Measurements from ENCODE around the gene ABHD17A. TPM values are rescaled to one million over a fixed set of nuclear protein-coding genes. Genes with fewer than 3 reads are reported as not detected.

The ABHD17A gene
- total and polyA plus RNA-seq, 2 donors (not counting 1 experiment from before 2014, with no cell fraction given) = 63.1 to 134 TPM

- TF ChIP-seq CTCF (IDR thresholded peaks at IDR 0.05) (no peak), EZH2 (IDR thresholded peaks at IDR 0.05; ENCODE audit: borderline replicate concordance, insufficient read depth, low read depth, low read length, poor library complexity, severe bottlenecking) (no peak)
- Histone ChIP-seq H3K36me3 (replicated peaks in 1 of 2; ENCODE audit: control extremely low read depth in 1 of 2, control insufficient read depth in 1 of 2, extremely low read depth in 1 of 2, insufficient read depth in 2 of 2, low read length in 1 of 2) (peaks cover 0 to 4% of the 10 kb centered on the region in 2 experiments), H2AFZ (ENCODE audit: insufficient read depth, low read depth, low read length, poor library complexity, severe bottlenecking) (no peak overlapping the region), H3K27me3 (replicated peaks in 1 of 4; ENCODE audit: control extremely low read depth in 1 of 4, control insufficient read depth in 3 of 4, insufficient read depth in 4 of 4, low read length in 3 of 4) (no peaks in the 10 kb centered on the region), H3K79me2 (ENCODE audit: control insufficient read depth, insufficient read depth, low read length) (peaks cover 78% of the 10 kb centered on the region), H3K9ac (ENCODE audit: low read length) (no peak overlapping the region), H3K4me2 (replicated peaks; ENCODE audit: low read depth, low read length, poor library complexity, severe bottlenecking) (peak overlapping the region; percentile 30), H3K9me3 (ENCODE audit: control extremely low read depth in 1 of 3, control insufficient read depth in 2 of 3, insufficient read depth in 1 of 3, low read length in 2 of 3) (peaks cover 0 to 2% (median 0%) of the 10 kb centered on the region in 3 donors), H4K20me1 (ENCODE audit: control insufficient read depth, insufficient read depth, low read length, poor library complexity, severe bottlenecking) (peaks cover 60% of the 10 kb centered on the region), H3K27ac (ENCODE audit: low read length in 2 of 2) (no peak overlapping the region), H3K4me3 (ENCODE audit: control extremely low read depth in 1 of 5, extremely low read depth in 1 of 5, insufficient read depth in 1 of 5, low read depth in 2 of 5, low read length in 4 of 5) (no peak overlapping the region), H3K4me1 (ENCODE audit: control insufficient read depth in 2 of 2, insufficient read depth in 2 of 2, low read length in 2 of 2) (peaks cover 41 to 58% of the 10 kb centered on the region in 2 donors)
- Mint-ChIP-seq H3K9me3 (ENCODE audit: insufficient read depth) (no peaks in the 10 kb centered on the region), H3K4me3 (no peak overlapping the region), H3K4me1 (peaks cover 44% of the 10 kb centered on the region), H3K27ac (peak overlapping the region; percentile 26), H3K27me3 (no peaks in the 10 kb centered on the region)
- ATAC-seq (ENCODE audit: low read depth) (no peak), DNase-seq (no peak)
- 96% methylated on average over 13 of the region's 13 CpGs for WGBS (ENCODE audit: insufficient coverage)
- ChIA-PET CTCF (interaction anchor here (1.0 kb wide), 1 partner anchor 44 kb away, joined by 3 read pairs; no protein-coding TSS in a partner anchor), POLR2A (interaction anchor here (0.6 kb wide), 1 partner anchor 21 kb away, joined by 5 read pairs; no protein-coding TSS in a partner anchor)
- intact Hi-C loops (cut with micrococcal nuclease) = loop anchor here (10.0 kb wide), 1 partner anchor 186 kb away; the partner anchor contains the start of genes IZUMO4 and MOB3A
These were observed 23.0 kb upstream of the ABHD17A start for GRCh38 chr19:1908364-1908678.

GRCh38 chr19:1907563-1908363 is 22.5 kb upstream of the ABHD17A start:
- CTCF ChIA-PET = interaction anchor here (1.0 kb wide), 1 partner anchor 43 kb away, joined by 3 read pairs; no protein-coding TSS in a partner anchor
- H3K4me3 Mint-ChIP-seq = no peak overlapping the region
- Histone ChIP-seq H3K4me2 (replicated peaks; ENCODE audit: low read depth, low read length, poor library complexity, severe bottlenecking) (peak overlapping the region; percentile 30), H3K27me3 (replicated peaks in 1 of 4; ENCODE audit: control extremely low read depth in 1 of 4, control insufficient read depth in 3 of 4, insufficient read depth in 4 of 4, low read length in 3 of 4) (no peaks in the 10 kb centered on the region), H3K36me3 (replicated peaks in 1 of 2; ENCODE audit: control extremely low read depth in 1 of 2, control insufficient read depth in 1 of 2, extremely low read depth in 1 of 2, insufficient read depth in 2 of 2, low read length in 1 of 2) (no peaks in the 10 kb centered on the region), H4K20me1 (ENCODE audit: control insufficient read depth, insufficient read depth, low read length, poor library complexity, severe bottlenecking) (peaks cover 54% of the 10 kb centered on the region), H3K4me3 (ENCODE audit: control extremely low read depth in 1 of 5, extremely low read depth in 1 of 5, insufficient read depth in 1 of 5, low read depth in 2 of 5, low read length in 4 of 5) (no peak overlapping the region), H2AFZ (ENCODE audit: insufficient read depth, low read depth, low read length, poor library complexity, severe bottlenecking) (no peak overlapping the region), H3K9ac (ENCODE audit: low read length) (no peak overlapping the region), H3K4me1 (ENCODE audit: control insufficient read depth in 2 of 2, insufficient read depth in 2 of 2, low read length in 2 of 2) (peaks cover 46 to 63% of the 10 kb centered on the region in 2 donors), H3K9me3 (ENCODE audit: control extremely low read depth in 1 of 3, control insufficient read depth in 2 of 3, insufficient read depth in 1 of 3, low read length in 2 of 3) (peaks cover 0 to 2% (median 0%) of the 10 kb centered on the region in 3 donors), H3K79me2 (ENCODE audit: control insufficient read depth, insufficient read depth, low read length) (peaks cover 72% of the 10 kb centered on the region), H3K27ac (ENCODE audit: low read length in 2 of 2) (no peak overlapping the region)
- H3K27ac Mint-ChIP-seq = peak overlapping the region; percentile 26
- intact Hi-C loops (cut with micrococcal nuclease) = loop anchor here (10.0 kb wide), 1 partner anchor 187 kb away; the partner anchor contains the start of genes IZUMO4 and MOB3A
- WGBS (ENCODE audit: insufficient coverage) = 92% methylated on average over 43 of the region's 43 CpGs
- H3K4me1 Mint-ChIP-seq = peaks cover 48% of the 10 kb centered on the region
- no peak for ATAC-seq (ENCODE audit: low read depth)
- POLR2A ChIA-PET = interaction anchor here (0.6 to 4.1 kb wide), 3 partner anchors 12 to 52 kb away, joined by 3 to 24 read pairs (median 5); no protein-coding TSS in a partner anchor
- TF ChIP-seq EZH2 (IDR thresholded peaks at IDR 0.05; ENCODE audit: borderline replicate concordance, insufficient read depth, low read depth, low read length, poor library complexity, severe bottlenecking) (no peak), CTCF (IDR thresholded peaks at IDR 0.05) (no peak)
- H3K9me3 Mint-ChIP-seq (ENCODE audit: insufficient read depth) = no peaks in the 10 kb centered on the region
- H3K27me3 Mint-ChIP-seq = no peaks in the 10 kb centered on the region
- no peak for DNase-seq

Measured in B cell (primary cell).